ENCODE measurements around the gene PJA1.

DNA sequence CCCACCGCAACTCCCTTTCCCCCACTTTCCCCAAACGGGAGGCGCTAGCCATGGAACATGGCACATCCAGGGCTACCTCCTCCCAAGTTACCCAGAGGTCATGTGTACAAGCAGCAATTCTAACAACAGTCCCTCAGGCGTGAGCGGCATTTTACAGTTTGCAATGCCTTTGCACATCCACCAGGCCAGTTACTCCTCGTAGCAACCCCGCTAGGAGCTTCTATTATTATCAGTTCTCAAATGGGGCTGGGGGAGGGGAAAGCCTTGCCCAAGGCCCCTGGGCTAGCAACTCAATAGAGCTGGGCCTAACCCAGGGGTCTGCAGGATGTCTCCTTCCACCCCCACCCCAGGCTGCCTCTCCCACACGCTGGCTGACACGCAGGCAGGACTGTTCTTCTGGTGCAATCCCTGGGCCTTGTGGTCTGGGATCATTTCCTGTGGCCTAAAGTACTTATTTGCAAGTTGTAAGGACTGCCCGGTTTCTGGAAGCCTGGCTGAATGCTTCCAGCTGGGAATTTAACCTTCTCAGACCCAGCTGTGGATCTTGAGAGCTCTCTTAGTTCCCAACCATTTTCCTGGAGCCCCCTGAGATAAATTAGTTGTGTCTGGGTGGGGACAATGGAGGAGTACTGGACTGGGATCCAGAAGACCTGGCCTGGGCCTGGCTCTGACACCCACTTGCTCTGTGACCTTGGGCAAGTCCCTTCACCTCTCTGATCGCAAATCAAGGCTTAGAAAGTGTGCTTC lies 27.7 kb downstream of the PJA1 start:
- TF ChIP-seq, protein P1, sequence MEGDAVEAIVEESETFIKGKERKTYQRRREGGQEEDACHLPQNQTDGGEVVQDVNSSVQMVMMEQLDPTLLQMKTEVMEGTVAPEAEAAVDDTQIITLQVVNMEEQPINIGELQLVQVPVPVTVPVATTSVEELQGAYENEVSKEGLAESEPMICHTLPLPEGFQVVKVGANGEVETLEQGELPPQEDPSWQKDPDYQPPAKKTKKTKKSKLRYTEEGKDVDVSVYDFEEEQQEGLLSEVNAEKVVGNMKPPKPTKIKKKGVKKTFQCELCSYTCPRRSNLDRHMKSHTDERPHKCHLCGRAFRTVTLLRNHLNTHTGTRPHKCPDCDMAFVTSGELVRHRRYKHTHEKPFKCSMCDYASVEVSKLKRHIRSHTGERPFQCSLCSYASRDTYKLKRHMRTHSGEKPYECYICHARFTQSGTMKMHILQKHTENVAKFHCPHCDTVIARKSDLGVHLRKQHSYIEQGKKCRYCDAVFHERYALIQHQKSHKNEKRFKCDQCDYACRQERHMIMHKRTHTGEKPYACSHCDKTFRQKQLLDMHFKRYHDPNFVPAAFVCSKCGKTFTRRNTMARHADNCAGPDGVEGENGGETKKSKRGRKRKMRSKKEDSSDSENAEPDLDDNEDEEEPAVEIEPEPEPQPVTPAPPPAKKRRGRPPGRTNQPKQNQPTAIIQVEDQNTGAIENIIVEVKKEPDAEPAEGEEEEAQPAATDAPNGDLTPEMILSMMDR (IDR thresholded peaks at IDR 0.05) = no peak
- no peak for TF ChIP-seq POLR2A (IDR thresholded peaks at IDR 0.05)
